AG04450 (cell line): ENCODE measurements around the gene KRTAP10-8. TPM values are rescaled to one million over a fixed set of nuclear protein-coding genes. Genes with fewer than 3 reads are reported as not detected.
"Not testable (repeated sequence)": the region's sequence is repeated elsewhere in the genome, so short reads cannot be mapped to it uniquely, and the experiment has no call there.

Experiments used
- CTCF ChIA-PET: fragments of 300-600, 350-600 bp; formaldehyde crosslinking; extraction: SDS; loops from one replicate; lab custom pipeline; 2022; ENCODE audit warnings: antibody characterized with exemption, inconsistent platforms; lab: Charles Lee
- POLR2A ChIA-PET: fragments of 350-600 bp; formaldehyde crosslinking; extraction: SDS; loops from one replicate; lab custom pipeline; 2021; ENCODE audit warnings: antibody characterized with exemption, inconsistent platforms; lab: Yijun Ruan, JAX
- DNase-seq: peaks from one replicate; pipeline ENCODE4 v3.0.0-alpha.2; 2011; ENCODE audit warnings: low read depth, low spot score
- H3K27ac ChIP-seq: one replicate; pipeline ENCODE4 v1.5.1; 2012; ENCODE audit warnings: low read depth, low read length, control low read depth
- H3K27me3 ChIP-seq: one replicate; pipeline ENCODE4 v1.6.0; 2012; ENCODE audit warnings: low read length; ENCODE audit not compliant: control insufficient read depth, insufficient read depth
- H3K4me3 ChIP-seq: 2 replicates; pipeline ENCODE4 v1.5.1; 2011; ENCODE audit warnings: mild to moderate bottlenecking, low read depth, low read length, control low read depth
- H3K9me3 ChIP-seq: 2 replicates; pipeline ENCODE4 v1.5.1; 2012; ENCODE audit warnings: low read length; ENCODE audit not compliant: control insufficient read depth, insufficient read depth
- polyA plus RNA-seq: library from polyadenylated mRNA; depleted of rRNA; stranded (reverse); fragments of >200 nt; gene quantifications from 2 replicates; pipeline ENCODE4 v1.2.3, GENCODE V29; 2011
- TF ChIP-seq, protein P1 (sequence below): IDR thresholded peaks from 2 replicates; pipeline ENCODE4 v1.5.1; 2011; ENCODE audit warnings: low read depth, low read length, control low read depth, inconsistent platforms

The KRTAP10-8 gene
- polyA plus RNA-seq, 1 experiment, result not detected

DNA sequence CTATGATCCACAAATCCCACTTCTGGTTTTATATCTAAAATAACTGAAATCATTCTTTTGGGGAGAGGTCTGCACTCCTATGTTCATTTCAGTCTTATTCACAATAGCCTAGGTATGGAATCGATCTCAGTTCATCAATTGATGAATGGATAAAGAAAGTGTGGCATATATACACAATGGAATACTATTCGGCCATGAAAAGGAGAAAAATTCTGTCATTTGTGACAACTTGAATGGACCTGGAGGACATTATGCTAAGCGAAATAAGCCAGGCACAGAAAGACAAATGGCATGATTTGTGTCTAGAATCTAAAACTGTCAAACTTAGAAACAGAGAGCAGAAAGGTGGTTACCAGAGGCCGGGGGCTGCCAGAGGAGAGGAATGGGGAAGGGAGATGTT lies 5.4 kb upstream of the KRTAP10-8 start:
- ChIA-PET CTCF (no interaction called here), POLR2A (no interaction called here)
- Histone ChIP-seq H3K27me3 (no peaks in the 10 kb centered on the region), H3K27ac (no peak overlapping the region), H3K9me3 (peaks cover 2% of the 10 kb centered on the region), H3K4me3 (no peak overlapping the region)
- TF ChIP-seq, protein P1, sequence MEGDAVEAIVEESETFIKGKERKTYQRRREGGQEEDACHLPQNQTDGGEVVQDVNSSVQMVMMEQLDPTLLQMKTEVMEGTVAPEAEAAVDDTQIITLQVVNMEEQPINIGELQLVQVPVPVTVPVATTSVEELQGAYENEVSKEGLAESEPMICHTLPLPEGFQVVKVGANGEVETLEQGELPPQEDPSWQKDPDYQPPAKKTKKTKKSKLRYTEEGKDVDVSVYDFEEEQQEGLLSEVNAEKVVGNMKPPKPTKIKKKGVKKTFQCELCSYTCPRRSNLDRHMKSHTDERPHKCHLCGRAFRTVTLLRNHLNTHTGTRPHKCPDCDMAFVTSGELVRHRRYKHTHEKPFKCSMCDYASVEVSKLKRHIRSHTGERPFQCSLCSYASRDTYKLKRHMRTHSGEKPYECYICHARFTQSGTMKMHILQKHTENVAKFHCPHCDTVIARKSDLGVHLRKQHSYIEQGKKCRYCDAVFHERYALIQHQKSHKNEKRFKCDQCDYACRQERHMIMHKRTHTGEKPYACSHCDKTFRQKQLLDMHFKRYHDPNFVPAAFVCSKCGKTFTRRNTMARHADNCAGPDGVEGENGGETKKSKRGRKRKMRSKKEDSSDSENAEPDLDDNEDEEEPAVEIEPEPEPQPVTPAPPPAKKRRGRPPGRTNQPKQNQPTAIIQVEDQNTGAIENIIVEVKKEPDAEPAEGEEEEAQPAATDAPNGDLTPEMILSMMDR, result no peak
- DNase-seq, result no peak

DNA sequence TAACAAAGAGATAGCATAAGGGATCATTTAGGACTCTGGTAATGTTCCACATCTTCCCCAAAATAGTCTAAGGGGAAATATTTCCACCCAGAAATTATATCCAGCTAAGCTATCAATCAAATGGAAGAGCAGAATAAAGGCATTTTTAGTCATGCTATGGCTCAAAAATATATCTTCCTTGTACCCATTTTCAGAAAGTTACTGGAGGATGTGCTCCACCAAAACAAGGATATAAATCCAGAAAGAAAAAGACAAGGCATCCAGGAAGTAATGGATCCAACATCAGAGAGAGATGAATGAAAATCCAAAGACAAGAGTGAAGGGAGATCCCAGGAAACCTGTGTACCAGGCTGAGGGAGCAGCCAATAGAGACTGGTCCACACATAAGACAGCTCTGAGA lies 2.7 kb upstream of the KRTAP10-8 start:
- CTCF ChIA-PET, result no interaction called here
- Histone ChIP-seq H3K27ac (no peak overlapping the region), H3K9me3 (peaks cover 26% of the 10 kb centered on the region), H3K27me3 (no peaks in the 10 kb centered on the region), H3K4me3 (no peak overlapping the region)
- no peak for DNase-seq
- POLR2A ChIA-PET, result no interaction called here
- TF ChIP-seq, protein P1, result no peak

DNA sequence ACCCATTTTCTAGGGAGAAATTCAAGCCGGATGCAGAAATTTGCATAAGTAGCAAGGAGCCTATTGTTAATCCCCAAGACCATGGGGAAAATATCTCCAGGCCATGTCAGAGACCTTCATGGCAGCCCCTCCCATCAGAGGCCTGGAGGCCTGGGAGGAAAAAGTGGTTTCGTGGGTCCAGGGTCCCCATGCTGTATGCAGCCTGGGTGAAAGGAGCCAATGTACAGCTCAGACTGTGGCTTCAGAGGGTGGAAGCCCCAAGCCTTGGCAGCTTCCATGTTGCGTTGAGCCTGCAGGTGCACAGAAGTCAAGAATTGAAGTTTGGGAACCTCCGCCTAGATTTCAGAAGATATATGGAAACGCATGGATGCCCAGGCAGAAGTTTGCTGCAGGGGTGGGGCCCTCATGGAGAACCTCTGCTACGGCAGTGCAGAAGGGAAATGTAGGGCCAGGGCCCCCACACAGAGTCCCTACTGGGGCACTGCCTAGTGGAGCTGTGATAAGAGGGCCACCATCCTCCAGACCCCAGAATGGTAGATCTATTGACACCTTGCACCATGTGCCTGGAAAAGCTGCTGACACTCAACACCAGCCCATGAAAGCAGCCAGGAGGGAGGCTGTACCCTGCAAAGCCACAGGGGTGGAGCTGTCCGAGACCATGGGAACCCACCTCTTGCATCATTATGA lies 1.6 kb upstream of the KRTAP10-8 start:
- POLR2A ChIA-PET, result not testable (repeated sequence)

DNA sequence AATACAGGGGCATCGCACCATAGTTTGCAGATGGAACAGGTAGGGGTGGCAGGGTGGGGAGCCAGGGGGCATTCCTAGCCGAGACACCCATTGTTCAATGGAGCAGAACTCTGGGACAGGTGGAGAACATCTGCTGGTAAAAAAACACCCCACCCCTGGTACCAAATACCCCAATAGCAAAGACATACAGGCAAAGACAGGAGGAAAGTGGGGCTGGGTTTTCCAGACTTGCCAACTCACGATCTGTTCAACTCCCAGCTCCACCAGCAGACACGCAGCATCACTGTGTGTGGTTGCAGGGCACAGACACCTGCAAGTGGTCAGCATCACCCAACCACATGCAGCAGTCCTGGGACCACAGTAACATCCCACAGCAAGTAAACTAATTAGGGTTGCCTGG lies 328 bp upstream of the KRTAP10-8 start:
- no peak for DNase-seq
- no peaks in the 10 kb centered on the region for H3K27me3 ChIP-seq
- H3K27ac ChIP-seq, result no peak overlapping the region
- ChIA-PET CTCF (no interaction called here), POLR2A (no interaction called here)
- TF ChIP-seq, protein P1, result no peak
- peaks cover 47% of the 10 kb centered on the region for H3K9me3 ChIP-seq
- no peak overlapping the region for H3K4me3 ChIP-seq

More for the DNA sequence above, 1.6 kb upstream of the KRTAP10-8 start:
- H3K4me3 ChIP-seq, H3K27ac ChIP-seq, H3K27me3 ChIP-seq, DNase-seq: not testable (repeated sequence)
- H3K9me3 ChIP-seq, result peaks cover 36% of the 10 kb centered on the region
- CTCF ChIA-PET, result interaction anchor here (1.1 kb wide), 1 partner anchor 183 kb away, joined by 3 read pairs; no protein-coding TSS in a partner anchor

DNA sequence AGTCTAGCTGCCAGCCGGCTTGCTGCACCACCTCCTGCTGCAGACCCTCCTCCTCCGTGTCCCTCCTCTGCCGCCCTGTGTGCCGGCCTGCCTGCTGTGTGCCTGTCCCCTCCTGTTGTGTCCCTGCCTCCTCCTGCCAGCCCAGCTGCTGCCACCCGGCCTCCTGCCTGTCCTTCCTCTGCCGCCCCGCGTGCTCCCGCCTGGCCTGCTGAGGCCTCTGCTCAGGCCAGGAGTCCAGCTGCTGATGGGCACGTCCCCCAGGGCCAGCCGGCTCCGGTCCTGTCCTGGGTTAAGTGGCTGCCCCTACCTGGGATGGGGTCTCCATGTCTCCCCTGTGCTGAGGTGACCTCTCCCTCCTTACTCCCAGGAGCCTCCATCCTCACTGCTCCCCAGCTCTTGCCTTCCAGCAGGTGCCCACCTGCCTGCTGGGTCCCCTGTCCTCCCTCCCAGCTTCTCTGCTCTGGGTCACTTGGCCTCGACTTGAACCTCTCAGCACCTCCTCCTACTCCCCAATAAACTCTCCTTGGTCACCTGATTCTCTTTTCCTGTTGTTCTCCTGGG lies 870 bp downstream of the KRTAP10-8 start:
- POLR2A ChIA-PET, result no interaction called here
- TF ChIP-seq, protein P1, result no peak

More for the DNA sequence above, 870 bp downstream of the KRTAP10-8 start:
- Histone ChIP-seq H3K9me3 (peaks cover 54% of the 10 kb centered on the region), H3K27me3 (no peaks in the 10 kb centered on the region), H3K4me3 (no peak overlapping the region), H3K27ac (no peak overlapping the region)
- CTCF ChIA-PET, result no interaction called here
- DNase-seq, result no peak
